WTC11 (cell line): Measurements from ENCODE around the gene TRIM58. TPM values are rescaled to one million over a fixed set of nuclear protein-coding genes. Genes with fewer than 3 reads are reported as not detected.

Experiments
- PRRX2 ChIP-seq: fragments of 250-450 bp; sonication (Bioruptor Pico); IDR thresholded peaks from 2 replicates; pipeline ENCODE4 v1.8.0; 2021; ENCODE audit warnings: mild to moderate bottlenecking
- RELA ChIP-seq: sonication (generic); formaldehyde crosslinking; IDR thresholded peaks from 2 replicates; pipeline ENCODE4 v1.8.1; 2022; ENCODE audit warnings: missing genetic modification reagents, mild to moderate bottlenecking, borderline replicate concordance
- SP1 ChIP-seq: sonication (generic); formaldehyde crosslinking; conservative IDR thresholded peaks from 2 replicates; pipeline ENCODE4 v1.8.1; 2022; ENCODE audit warnings: missing genetic modification reagents
- total RNA-seq: library from RNA; stranded (reverse); gene quantifications from 3 replicates; pipeline ENCODE4 v1.2.3, GENCODE V29; 2021
- TF ChIP-seq, protein P1 (sequence below): sonication (generic); formaldehyde crosslinking; IDR thresholded peaks from 2 replicates; pipeline ENCODE4 v1.8.0; 2023; ENCODE audit warnings: mild to moderate bottlenecking, missing genetic modification reagents

Gene TRIM58
- total RNA-seq, 1 experiment from 2014 or later = 1.0 TPM

- TF ChIP-seq, protein P1, sequence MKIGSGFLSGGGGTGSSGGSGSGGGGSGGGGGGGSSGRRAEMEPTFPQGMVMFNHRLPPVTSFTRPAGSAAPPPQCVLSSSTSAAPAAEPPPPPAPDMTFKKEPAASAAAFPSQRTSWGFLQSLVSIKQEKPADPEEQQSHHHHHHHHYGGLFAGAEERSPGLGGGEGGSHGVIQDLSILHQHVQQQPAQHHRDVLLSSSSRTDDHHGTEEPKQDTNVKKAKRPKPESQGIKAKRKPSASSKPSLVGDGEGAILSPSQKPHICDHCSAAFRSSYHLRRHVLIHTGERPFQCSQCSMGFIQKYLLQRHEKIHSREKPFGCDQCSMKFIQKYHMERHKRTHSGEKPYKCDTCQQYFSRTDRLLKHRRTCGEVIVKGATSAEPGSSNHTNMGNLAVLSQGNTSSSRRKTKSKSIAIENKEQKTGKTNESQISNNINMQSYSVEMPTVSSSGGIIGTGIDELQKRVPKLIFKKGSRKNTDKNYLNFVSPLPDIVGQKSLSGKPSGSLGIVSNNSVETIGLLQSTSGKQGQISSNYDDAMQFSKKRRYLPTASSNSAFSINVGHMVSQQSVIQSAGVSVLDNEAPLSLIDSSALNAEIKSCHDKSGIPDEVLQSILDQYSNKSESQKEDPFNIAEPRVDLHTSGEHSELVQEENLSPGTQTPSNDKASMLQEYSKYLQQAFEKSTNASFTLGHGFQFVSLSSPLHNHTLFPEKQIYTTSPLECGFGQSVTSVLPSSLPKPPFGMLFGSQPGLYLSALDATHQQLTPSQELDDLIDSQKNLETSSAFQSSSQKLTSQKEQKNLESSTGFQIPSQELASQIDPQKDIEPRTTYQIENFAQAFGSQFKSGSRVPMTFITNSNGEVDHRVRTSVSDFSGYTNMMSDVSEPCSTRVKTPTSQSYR = no peak
- TF ChIP-seq PRRX2 (CRISPR knock-in tag) (no peak), SP1 (CRISPR knock-in tag) (no peak), RELA (CRISPR knock-in tag) (no peak)
Observed at GRCh38 chr1:247924868-247925267, 67.9 kb downstream of the TRIM58 start, which contains the start of gene OR2AJ1 (continued).

Other genes starting within 250 kb of the TRIM58 start
- not detected in 3 replicates for gene OR13G1, start 177.4 kb upstream of the TRIM58 start, total RNA-seq
- gene OR6F1, start 140.5 kb upstream of the TRIM58 start, total RNA-seq = not detected in 3 replicates
- gene OR14K1, start 118.6 kb upstream of the TRIM58 start, total RNA-seq = not detected in 3 replicates
- gene OR14A2, start 109.0 kb upstream of the TRIM58 start, total RNA-seq = not detected in 3 replicates
- gene OR1C1, start 96.6 kb upstream of the TRIM58 start, total RNA-seq = not detected in 3 replicates
- gene OR14A16, start 33.1 kb upstream of the TRIM58 start, total RNA-seq = 0.17 to 0.18 TPM in 2 of 3 replicates, not detected in the other
- not detected in 3 replicates for gene OR11L1, start 15.3 kb upstream of the TRIM58 start, total RNA-seq
- gene OR2W3, start 38.4 kb downstream of the TRIM58 start, total RNA-seq = 0.17 to 0.41 TPM (median 0.32 TPM) in 3 replicates
- gene OR2T8, start 63.1 kb downstream of the TRIM58 start, total RNA-seq = not detected in 3 replicates
- gene OR2AJ1, start 67.7 kb downstream of the TRIM58 start, total RNA-seq = not detected in 3 replicates
- gene OR2L8, start 91.7 kb downstream of the TRIM58 start, total RNA-seq = not detected in 3 replicates
- gene OR2AK2, start 108.0 kb downstream of the TRIM58 start, total RNA-seq = not detected in 3 replicates
- not detected in 3 replicates for gene OR2L5, start 156.5 kb downstream of the TRIM58 start, total RNA-seq
- 0.05 TPM in 1 of 3 replicates, not detected in the others for gene OR2L2, start 172.9 kb downstream of the TRIM58 start, total RNA-seq
- gene OR2L3, start 189.6 kb downstream of the TRIM58 start, total RNA-seq = not detected in 3 replicates
- not detected in 3 replicates for gene OR2L13, start 238.0 kb downstream of the TRIM58 start, total RNA-seq